Neural progenitor cell (in vitro differentiated cells): ENCODE data around the gene PLA2G4C. TPM values are rescaled to one million over a fixed set of nuclear protein-coding genes. Genes with fewer than 3 reads are reported as not detected.

Experiments used
- DNase-seq: peaks from one replicate; pipeline ENCODE4 v3.0.0-alpha.2; 2016; ENCODE audit warnings: low spot score
- H2AFZ ChIP-seq: fragments of 200-600 bp; sonication (generic); replicated peaks from 2 replicates; pipeline ENCODE4 v1.6.1; 2016; ENCODE audit warnings: antibody characterized with exemption
- H3F3A ChIP-seq: fragments of 200-600 bp; sonication (generic); 2 replicates; pipeline ENCODE4 v1.6.1; 2016; ENCODE audit warnings: antibody characterized with exemption, low read depth
- H3K27ac ChIP-seq: fragments of 200-600 bp; sonication (generic); 2 replicates; pipeline ENCODE4 v1.5.1; 2016; ENCODE audit warnings: mild to moderate bottlenecking
- H3K27me3 ChIP-seq: fragments of 200-600 bp; sonication (generic); 2 replicates; pipeline ENCODE4 v1.6.1; 2016; ENCODE audit warnings: mild to moderate bottlenecking, moderate library complexity
- H3K36me3 ChIP-seq: fragments of 200-600 bp; sonication (generic); 2 replicates; pipeline ENCODE4 v1.5.1; 2016
- H3K4me1 ChIP-seq: fragments of 200-600 bp; sonication (generic); 2 replicates; pipeline ENCODE4 v1.6.1; 2016; ENCODE audit warnings: mixed run types
- H3K4me2 ChIP-seq: fragments of 200-600 bp; sonication (generic); 2 replicates; pipeline ENCODE4 v1.6.1; 2016
- H3K4me3 ChIP-seq: fragments of 200-600 bp; sonication (generic); 2 replicates; pipeline ENCODE4 v1.5.1; 2016
- H3K79me2 ChIP-seq: fragments of 200-600 bp; sonication (generic); 2 replicates; pipeline ENCODE4 v1.6.1; 2016; ENCODE audit warnings: low read depth
- H3K9ac ChIP-seq: fragments of 200-600 bp; sonication (generic); 2 replicates; pipeline ENCODE4 v1.6.1; 2016
- H3K9me3 ChIP-seq: fragments of 200-600 bp; sonication (generic); 2 replicates; pipeline ENCODE4 v1.5.1; 2016; ENCODE audit warnings: low read depth
- H4K20me1 ChIP-seq: fragments of 200-600 bp; sonication (generic); 2 replicates; pipeline ENCODE4 v1.6.1; 2016; ENCODE audit warnings: low read depth
- H3K27ac Mint-ChIP-seq: 3 replicates; pipeline ENCODE4 v1.8.0; 2021; ENCODE audit warnings: mixed read lengths
- H3K27me3 Mint-ChIP-seq: 2 replicates; pipeline ENCODE4 v1.8.0; 2022; ENCODE audit warnings: low read depth, mild to moderate bottlenecking, inconsistent platforms, moderate library complexity, mixed read lengths; ENCODE audit not compliant: insufficient read depth
- H3K36me3 Mint-ChIP-seq: 3 replicates; pipeline ENCODE4 v1.8.0; 2021; ENCODE audit warnings: mixed read lengths
- H3K4me1 Mint-ChIP-seq: 3 replicates; pipeline ENCODE4 v1.8.0; 2021; ENCODE audit warnings: mixed read lengths
- H3K4me3 Mint-ChIP-seq: 3 replicates; pipeline ENCODE4 v1.8.0; 2021; ENCODE audit warnings: mild to moderate bottlenecking, moderate library complexity, mixed read lengths
- H3K9me3 Mint-ChIP-seq: 3 replicates; pipeline ENCODE4 v1.8.0; 2020; ENCODE audit warnings: mixed read lengths
- CTCF ChIP-seq: fragments of 200-600 bp; sonication (generic); IDR thresholded peaks from 2 replicates; pipeline ENCODE4 v1.5.1; 2017; ENCODE audit warnings: antibody characterized with exemption, mild to moderate bottlenecking
- EZH2 ChIP-seq: fragments of 200-600 bp; sonication (generic); IDR thresholded peaks from 2 replicates; pipeline ENCODE4 v1.6.1; 2017; ENCODE audit warnings: antibody characterized with exemption, mild to moderate bottlenecking, moderate library complexity
- EZH2phosphoT487 ChIP-seq: fragments of 200-600 bp; sonication (generic); IDR thresholded peaks from 2 replicates; pipeline ENCODE4 v1.6.1; 2017; ENCODE audit warnings: antibody characterized with exemption
- total RNA-seq: library from RNA; depleted of rRNA; stranded (reverse); fragments of >200 nt; gene quantifications from 2 replicates; pipeline ENCODE4 v1.2.3, GENCODE V29; 2015; ENCODE audit warnings: low replicate concordance

Gene PLA2G4C
- total RNA-seq, 1 donor from 2014 or later: not detected

GRCh38 chr19:48069435-48069834 is 41.2 kb downstream of the PLA2G4C start:
- Histone ChIP-seq H3K4me1 (no peaks in the 10 kb centered on the region), H3K27me3 (no peaks in the 10 kb centered on the region), H3K9ac (no peak overlapping the region), H4K20me1 (no peaks in the 10 kb centered on the region), H3K4me3 (no peak overlapping the region), H3K79me2 (no peaks in the 10 kb centered on the region), H2AFZ (no peak overlapping the region), H3F3A (no peaks in the 10 kb centered on the region), H3K36me3 (no peaks in the 10 kb centered on the region), H3K9me3 (no peaks in the 10 kb centered on the region), H3K4me2 (no peak overlapping the region), H3K27ac (no peak overlapping the region)
- no peaks in the 10 kb centered on the region for H3K4me1 Mint-ChIP-seq
- H3K27me3 Mint-ChIP-seq: peaks cover 11% of the 10 kb centered on the region
- no peak for DNase-seq
- H3K9me3 Mint-ChIP-seq: peaks cover 4% of the 10 kb centered on the region
- H3K36me3 Mint-ChIP-seq: no peaks in the 10 kb centered on the region
- no peak overlapping the region for H3K27ac Mint-ChIP-seq
- TF ChIP-seq EZH2 (no peak), CTCF (peak; percentile 11), EZH2phosphoT487 (no peak)
- no peak overlapping the region for H3K4me3 Mint-ChIP-seq

GRCh38 chr19:48064509-48064908 is 46.1 kb downstream of the PLA2G4C start:
- Histone ChIP-seq H3K4me1 (no peaks in the 10 kb centered on the region), H3K4me2 (no peak overlapping the region), H3K27ac (no peak overlapping the region), H3K9me3 (no peaks in the 10 kb centered on the region), H3F3A (no peaks in the 10 kb centered on the region), H2AFZ (no peak overlapping the region), H3K79me2 (no peaks in the 10 kb centered on the region), H3K9ac (no peak overlapping the region), H4K20me1 (no peaks in the 10 kb centered on the region), H3K36me3 (no peaks in the 10 kb centered on the region), H3K4me3 (no peak overlapping the region), H3K27me3 (no peaks in the 10 kb centered on the region)
- Mint-ChIP-seq H3K27ac (no peak overlapping the region), H3K4me1 (no peaks in the 10 kb centered on the region), H3K36me3 (no peaks in the 10 kb centered on the region), H3K9me3 (peaks cover 6% of the 10 kb centered on the region), H3K27me3 (peaks cover 4% of the 10 kb centered on the region), H3K4me3 (no peak overlapping the region)
- no peak for DNase-seq
- no peak for TF ChIP-seq EZH2phosphoT487
- no peak for TF ChIP-seq EZH2
- no peak for TF ChIP-seq CTCF

- Histone ChIP-seq H3K9me3 (no peaks in the 10 kb centered on the region), H3K4me1 (no peaks in the 10 kb centered on the region), H3K4me3 (no peak overlapping the region), H3K4me2 (no peak overlapping the region), H4K20me1 (no peaks in the 10 kb centered on the region), H3K36me3 (no peaks in the 10 kb centered on the region), H2AFZ (peak overlapping the region; percentile 10), H3K27ac (no peak overlapping the region), H3K79me2 (no peaks in the 10 kb centered on the region), H3K27me3 (no peaks in the 10 kb centered on the region), H3K9ac (no peak overlapping the region), H3F3A (no peaks in the 10 kb centered on the region)
- Mint-ChIP-seq H3K27ac (no peak overlapping the region), H3K27me3 (peaks cover 3% of the 10 kb centered on the region), H3K36me3 (no peaks in the 10 kb centered on the region), H3K4me3 (no peak overlapping the region), H3K4me1 (peaks cover 2% of the 10 kb centered on the region), H3K9me3 (peaks cover 4% of the 10 kb centered on the region)
- DNase-seq: no peak
- TF ChIP-seq CTCF (no peak), EZH2 (no peak), EZH2phosphoT487 (no peak)
Measured at GRCh38 chr19:48061401-48062344, 48.9 kb downstream of the PLA2G4C start.
